Middle frontal gyrus (tissue), 1 donor: ENCODE data around the gene PKD1.

ENCODE experiments used
- DNase-seq: peaks from one replicate; pipeline ENCODE4 v3.0.0-alpha.2; 2015; ENCODE audit warnings: low spot score; ENCODE audit errors: extremely low spot score

Gene PKD1

DNA sequence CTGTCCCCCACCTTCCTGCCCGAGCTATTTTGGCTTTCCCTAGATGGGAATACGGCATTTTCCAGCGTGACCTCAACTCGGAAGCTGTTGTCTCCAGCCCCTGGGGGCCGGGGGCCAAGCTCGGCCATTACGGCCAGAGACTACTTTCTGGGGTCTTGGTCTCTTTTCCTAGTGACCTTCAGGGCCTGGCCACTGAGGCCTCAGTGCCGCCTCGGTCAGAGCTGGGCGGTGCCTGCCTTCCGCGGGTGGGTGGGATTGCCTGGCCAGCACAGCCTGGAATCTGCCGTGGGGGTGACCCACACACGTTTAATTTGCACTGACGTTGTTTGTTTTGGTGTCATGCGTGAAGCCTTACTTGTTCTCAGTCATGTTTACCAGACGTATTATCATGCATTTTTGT lies 58.7 kb downstream of the PKD1 start:
- no peak for DNase-seq

DNA sequence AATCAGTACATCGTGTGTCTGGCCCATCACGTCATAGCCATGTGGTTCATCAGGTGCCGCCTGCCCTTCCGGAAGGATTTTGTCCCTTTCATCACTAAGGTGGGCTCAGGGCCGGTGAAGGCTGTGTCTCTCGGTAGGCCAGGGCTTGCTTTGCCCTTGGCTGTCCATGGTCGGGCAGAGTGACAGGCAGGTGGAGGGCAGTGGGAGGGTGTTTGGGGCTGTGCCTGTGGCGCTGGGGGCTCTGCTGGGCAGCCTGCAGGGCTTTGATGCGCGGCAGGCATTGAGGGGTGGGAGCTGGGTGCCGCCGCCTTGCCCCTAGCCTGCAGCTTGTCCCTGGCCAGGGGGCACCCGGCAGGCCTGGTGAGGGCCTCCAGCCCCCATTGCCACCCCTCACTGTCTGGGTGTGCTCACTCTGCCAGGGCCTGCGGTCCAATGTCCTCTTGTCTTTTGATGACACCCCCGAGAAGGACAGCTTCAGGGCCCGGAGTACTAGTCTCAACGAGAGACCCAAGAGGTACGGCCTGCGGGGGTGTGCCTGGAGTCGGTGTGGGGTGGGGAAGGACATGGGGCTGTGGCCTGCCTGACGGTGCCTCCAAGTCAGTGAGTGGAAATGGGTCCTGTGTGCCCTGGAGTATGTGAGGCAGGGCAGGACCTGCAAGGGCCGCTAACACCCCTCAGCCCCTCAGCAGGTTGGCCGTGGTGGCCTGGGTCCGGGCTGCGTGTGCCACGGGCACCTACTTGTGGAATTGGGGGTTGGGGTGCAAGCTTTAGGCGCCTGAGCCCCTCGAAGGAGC lies 59.4 kb downstream of the PKD1 start:
- DNase-seq = no peak

DNA sequence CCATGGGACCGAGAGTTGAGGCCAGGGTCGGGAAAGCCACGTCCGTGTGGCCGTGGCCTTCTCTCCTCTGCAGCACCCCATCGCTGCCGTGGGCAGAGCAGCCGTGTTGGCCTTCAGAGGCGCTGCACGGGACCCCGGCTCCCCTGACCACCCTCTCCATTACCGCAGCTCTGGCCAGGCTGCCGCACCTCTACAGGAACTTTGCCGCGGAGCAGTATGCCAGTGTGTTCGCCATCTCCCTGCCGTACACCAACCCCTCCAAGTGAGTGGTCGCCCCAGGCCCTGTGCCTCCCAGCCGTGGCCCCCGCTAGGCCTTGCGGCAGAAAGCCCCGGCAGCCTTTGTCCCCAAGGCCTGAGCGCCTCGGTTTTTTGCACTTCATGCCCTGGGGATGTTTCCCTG lies 60.1 kb downstream of the PKD1 start:
- DNase-seq = no peak

- DNase-seq = no peak
Observed at GRCh38 chr16:2074071-2074470, 61.6 kb downstream of the PKD1 start.

DNA sequence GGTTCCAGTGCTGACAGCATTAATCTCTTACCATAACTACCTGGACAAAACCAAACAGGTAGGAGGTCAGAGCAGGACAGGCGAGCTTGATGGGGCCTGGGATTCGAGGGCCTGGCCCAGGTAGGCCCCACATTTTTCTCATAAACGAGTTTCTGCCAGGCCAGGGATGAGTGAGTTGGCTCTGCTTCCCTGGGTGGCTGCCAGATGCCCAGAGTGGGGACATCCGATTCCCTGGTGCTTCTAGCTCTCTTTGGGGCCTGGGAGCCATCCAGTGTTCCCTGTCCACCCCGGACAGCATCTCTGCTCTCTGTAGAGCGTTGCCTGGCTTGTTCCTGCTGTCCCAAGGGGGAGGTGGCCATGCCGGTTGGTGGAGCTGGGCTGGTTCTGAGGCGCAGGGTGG lies 62.8 kb downstream of the PKD1 start:
- DNase-seq = no peak

- DNase-seq = no peak
Observed at GRCh38 chr16:2071454-2072202, 64.1 kb downstream of the PKD1 start.

- no peak for DNase-seq
Observed at GRCh38 chr16:2070576-2071453, 64.9 kb downstream of the PKD1 start.

DNA sequence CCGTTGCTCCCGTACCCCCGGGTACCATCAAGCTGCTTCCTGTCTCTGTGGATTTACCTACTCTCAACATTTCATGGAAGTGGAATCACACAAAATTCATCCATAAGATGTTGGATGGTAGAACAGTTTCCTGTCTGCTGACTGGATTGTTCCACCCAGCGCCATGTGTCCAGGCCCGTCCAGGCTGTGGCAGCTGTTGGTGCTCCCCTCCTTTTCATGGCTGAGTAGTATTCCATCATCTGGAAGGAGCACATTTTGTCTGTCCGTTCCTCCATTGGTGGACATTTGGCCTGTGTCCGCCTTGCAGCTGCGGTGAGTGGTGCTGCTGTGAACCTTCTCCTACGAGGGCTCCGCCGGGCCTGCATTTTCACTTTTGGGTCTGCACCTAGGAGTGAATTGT lies 69.6 kb downstream of the PKD1 start:
- DNase-seq = no peak

GRCh38 chr16:2064368-2064945 lies 71.2 kb downstream of the PKD1 start:
- DNase-seq = no peak

- DNase-seq = no peak
Observed at GRCh38 chr16:2063861-2064260, 71.8 kb downstream of the PKD1 start.

GRCh38 chr16:2062801-2063200 lies 72.9 kb downstream of the PKD1 start:
- no peak for DNase-seq

DNA sequence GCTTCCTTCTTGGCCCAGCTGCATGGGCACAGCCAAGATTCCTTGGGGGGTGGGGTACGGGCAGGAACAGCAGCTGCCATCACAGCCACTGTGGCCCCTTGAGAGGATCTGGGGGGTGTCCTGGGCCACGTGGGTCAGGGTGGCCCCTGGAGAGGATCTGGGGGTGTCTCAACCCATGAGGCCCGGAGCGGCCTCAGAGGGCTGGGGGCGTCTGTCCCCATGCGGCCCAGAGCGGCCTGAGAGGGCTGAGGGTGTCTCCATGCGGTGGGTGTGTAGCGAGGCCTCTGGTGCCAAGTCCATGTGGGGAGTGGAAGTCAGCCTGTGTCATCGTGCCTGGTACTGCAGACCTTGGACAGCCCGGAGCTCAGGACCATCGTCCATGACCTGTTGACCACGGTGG lies 74.2 kb downstream of the PKD1 start:
- DNase-seq = no peak

DNA sequence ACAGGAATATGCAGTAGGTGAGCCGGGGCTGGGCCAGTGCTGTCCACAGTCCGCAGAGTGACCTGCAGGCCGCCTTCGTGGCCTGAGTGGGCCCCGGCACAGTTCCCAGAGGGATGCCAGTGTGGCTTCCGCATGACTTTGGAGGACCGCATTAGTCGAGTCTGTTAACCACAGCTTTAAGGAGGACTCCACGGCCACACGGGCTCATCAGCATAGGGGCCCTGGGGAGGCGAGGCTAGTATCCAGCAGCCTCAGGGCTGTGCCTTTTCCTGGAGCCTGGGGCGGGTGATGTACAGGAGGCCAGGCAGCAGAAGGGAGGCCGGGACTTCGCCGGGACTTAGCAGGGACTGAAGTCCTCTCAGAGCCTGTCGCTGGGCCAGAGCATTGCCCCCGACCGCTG lies 74.7 kb downstream of the PKD1 start:
- no peak for DNase-seq

DNA sequence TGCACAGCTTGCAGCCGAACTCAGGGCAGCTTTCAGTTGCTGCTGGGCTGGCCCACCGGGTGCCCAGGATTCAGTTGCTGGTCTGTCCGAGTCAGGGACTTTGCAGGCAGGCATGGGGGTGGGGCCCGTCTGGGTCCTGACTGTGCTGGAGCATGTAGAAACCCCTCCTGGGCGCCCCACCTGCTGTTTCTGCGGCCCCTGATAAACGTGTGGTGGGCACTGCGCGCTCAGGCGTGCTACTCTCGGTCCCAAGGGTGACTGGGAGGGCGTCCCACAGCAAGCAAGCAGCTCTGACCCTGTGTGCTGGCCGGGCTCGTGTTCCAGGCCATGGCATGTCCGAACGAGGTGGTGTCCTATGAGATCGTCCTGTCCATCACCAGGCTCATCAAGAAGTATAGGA lies 75.4 kb downstream of the PKD1 start:
- no peak for DNase-seq

DNA sequence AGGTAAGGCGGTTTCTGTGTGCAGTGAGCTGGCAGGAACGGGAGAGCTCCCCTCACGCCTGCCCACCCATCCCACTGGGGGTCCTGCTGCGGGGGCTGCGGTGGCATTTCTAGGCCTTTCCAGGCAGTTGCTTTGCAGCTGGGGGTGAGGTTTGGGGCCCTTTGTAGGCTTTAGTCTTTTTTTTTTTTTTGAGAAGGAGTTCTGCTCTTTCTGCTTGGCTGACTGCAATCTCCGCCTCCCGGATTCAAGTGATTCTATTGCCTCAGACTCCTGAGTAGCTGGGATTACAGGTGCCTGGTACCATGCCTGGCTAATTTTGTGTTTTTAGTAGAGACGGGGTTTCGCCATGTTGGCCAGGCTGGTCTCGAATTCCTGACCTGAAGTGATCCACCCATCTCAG lies 76.8 kb downstream of the PKD1 start:
- no peak for DNase-seq

DNA sequence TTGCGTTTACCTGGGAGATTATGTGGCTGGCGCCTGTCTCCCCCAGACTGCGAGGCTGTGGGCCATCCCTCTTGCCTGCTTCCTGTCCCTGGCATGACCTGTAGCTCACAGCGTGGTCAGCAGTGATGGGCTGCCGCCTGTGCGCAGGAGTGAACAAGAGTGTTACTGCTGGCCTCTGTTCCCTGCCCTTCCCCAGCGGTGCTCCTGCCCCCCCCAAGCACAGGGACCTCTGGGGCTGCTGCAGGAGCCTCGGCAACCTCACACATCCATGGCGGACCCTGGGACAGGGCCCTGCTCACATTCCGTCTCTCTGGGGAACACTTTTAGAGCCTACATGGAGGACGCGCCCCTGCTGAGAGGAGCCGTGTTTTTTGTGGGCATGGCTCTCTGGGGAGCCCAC lies 77.3 kb downstream of the PKD1 start:
- DNase-seq = no peak

DNA sequence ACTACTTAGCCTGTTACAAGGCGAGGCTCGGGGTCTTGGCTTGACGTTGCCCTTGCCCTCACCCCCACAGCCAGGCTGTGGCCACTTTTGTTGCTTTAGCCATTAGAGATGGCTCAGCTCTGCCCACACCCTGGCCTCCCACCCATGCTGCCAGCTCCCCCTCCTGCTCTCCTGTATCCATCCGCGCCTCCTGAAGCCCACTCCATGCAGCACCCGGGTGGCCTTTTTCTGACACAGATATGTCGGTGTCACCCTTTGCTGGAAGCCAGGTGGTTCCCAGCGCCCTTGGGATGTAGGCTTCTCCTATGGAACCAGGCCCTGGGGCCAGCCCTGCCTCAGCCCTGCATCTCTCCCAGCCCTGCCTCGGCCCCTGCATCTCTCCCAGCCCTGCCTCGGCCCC lies 78.3 kb downstream of the PKD1 start:
- DNase-seq = no peak

DNA sequence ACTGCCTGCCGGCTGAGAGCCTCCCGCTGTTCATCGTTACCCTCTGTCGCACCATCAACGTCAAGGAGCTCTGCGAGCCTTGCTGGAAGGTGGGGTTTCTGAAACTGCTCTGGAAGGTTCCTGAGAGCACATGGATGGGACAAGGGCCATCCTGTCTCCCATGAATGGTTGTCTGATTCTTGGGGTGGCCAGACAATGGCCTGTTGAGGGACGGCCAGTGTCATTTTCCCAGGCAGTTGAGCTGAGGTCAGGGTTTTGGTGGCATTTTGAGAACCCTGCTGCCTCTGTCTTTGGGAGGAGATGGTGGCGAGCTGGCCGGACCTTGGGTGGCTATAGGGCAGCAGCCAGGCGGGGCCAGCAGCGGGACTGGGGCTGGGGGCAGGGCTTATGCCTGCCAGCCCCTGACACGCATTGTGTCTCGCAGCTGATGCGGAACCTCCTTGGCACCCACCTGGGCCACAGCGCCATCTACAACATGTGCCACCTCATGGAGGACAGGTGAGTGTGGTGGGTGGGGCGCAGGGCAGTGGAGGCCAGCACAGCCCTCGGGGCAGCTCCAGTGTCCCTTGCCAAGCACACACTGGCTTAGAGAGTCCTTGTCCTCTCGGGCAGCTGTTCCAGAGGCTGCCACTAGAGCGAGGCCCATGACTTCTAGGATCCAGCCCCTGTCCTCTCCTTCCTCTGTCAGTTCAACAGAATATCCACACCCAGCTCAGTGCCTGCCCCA lies 78.9 kb downstream of the PKD1 start:
- no peak for DNase-seq

GRCh38 chr16:2056077-2056476 lies 79.6 kb downstream of the PKD1 start:
- DNase-seq = no peak

DNA sequence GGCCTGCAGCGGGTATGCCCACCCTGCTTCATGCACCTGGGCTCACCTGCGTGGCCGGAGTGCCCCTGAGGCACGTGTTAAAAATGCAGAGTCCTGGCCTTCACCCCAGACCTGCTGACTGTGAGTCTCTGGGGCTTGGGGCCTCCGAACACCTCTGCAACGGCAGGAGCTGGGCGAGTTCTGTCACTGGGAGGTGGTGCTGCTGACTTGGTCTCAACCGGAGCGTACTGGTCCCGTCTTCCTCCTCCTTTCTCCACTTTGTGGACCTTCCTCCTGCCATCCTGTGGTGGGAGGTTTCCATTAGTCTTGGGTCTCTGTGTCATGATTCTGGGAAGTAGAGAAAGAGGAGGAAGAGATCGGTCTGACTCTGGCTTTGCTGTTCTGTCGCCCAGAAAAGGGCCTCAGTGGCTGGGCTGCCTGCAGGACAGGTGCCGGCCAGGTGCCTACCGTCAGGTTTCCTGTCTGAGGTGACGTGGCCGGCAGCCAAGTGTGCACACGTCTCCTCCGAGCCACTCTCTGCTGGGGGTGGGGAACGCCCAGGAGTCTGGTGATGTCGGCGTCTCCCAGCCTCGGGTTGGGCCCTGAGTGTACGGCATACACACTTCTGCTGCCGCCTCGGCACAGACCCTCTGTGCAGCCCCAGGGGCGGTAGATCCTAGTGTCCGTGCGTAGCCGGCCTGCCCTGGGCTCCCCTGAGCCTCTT lies 81.0 kb downstream of the PKD1 start:
- DNase-seq = no peak
